Stimulated activated naive CD8-positive, alpha-beta T cell treated with anti-CD3 and anti-CD28 coated beads, Interleukin-15, Interleukin-2, amounts not matched to agents 100 U/mL and 50 U/mL, for 24 hours (primary cell): ENCODE measurements around the gene MAB21L4.

Experiments
- ATAC-seq: fragments of 150-1000 bp; cut with Tn5 transposase; one replicate; pipeline ENCODE4 v1.10.0; 2021
- DNase-seq: peaks from one replicate; pipeline ENCODE4 v3.0.0; 2021

The MAB21L4 gene

DNA sequence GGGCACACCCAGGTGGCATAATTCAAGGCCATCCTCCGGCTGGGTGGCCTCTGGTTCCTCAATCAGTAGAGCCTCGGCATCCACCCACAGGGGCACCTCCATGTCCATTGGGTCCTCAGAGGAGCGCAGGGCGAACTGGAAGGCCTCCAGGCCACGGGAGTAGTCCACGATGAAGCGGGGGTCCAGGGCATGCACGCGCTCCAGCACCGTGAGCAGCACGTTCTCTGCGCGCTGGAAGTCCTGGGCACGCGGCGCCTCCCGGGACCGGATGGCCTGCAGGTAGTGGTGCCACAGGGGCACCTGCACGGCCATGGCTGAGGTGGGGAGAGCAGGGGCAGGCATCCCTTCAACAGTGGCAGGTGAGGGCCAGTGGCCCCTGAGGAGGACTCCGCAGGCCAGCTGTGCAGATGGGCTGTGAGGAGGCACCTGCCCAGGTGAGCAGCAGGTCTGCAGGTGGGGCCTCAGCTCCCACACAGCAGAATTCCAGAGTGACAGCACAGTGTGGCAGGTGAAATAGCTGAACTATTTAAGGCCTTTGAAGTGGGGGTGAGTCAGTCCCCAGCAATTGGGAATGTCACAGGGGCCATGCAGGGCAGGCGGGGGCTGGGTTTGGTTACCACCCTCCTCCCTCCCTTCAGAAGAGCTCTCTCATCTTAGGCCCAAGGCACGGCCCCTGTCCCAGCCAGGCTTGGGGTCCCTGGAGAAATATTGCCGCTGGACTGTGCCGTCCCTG is at the start of gene MAB21L4:
TSS of gene MAB21L4 (minus strand) at position 501 of the 733 bp plus-strand sequence. CDS start at position 342, 159 bp downstream.
- no peak for ATAC-seq
- no peak for DNase-seq

DNA sequence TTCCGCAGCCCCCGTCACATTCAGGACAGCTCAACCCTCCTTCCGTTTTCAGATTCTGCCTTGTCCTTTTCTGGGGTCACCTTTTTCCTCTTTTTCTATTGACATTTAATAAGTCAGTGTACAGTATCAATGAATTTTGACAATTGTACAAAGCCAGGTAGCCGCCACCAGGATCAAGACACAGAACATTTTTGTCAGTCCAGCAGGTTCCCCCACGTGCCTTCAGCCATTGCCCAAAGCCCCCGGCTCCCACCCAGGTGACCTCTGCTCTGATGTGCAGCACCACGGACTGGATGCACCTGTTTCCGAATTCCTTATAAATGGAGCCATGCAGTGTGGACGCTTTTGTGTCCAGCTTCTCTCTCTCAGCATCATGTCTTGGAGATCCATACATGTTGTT is 40.1 kb upstream of the MAB21L4 start:
- ATAC-seq (peak; percentile 2), DNase-seq (no peak)

- ATAC-seq (no peak), DNase-seq (no peak)
Measured at GRCh38 chr2:240935103-240935876, 39.3 kb upstream of the MAB21L4 start.

- DNase-seq (no peak), ATAC-seq (no peak)
Measured at GRCh38 chr2:240934701-240935102, 38.7 kb upstream of the MAB21L4 start.

GRCh38 chr2:240933966-240934700 is 38.2 kb upstream of the MAB21L4 start:
- ATAC-seq = no peak
- DNase-seq = no peak

DNA sequence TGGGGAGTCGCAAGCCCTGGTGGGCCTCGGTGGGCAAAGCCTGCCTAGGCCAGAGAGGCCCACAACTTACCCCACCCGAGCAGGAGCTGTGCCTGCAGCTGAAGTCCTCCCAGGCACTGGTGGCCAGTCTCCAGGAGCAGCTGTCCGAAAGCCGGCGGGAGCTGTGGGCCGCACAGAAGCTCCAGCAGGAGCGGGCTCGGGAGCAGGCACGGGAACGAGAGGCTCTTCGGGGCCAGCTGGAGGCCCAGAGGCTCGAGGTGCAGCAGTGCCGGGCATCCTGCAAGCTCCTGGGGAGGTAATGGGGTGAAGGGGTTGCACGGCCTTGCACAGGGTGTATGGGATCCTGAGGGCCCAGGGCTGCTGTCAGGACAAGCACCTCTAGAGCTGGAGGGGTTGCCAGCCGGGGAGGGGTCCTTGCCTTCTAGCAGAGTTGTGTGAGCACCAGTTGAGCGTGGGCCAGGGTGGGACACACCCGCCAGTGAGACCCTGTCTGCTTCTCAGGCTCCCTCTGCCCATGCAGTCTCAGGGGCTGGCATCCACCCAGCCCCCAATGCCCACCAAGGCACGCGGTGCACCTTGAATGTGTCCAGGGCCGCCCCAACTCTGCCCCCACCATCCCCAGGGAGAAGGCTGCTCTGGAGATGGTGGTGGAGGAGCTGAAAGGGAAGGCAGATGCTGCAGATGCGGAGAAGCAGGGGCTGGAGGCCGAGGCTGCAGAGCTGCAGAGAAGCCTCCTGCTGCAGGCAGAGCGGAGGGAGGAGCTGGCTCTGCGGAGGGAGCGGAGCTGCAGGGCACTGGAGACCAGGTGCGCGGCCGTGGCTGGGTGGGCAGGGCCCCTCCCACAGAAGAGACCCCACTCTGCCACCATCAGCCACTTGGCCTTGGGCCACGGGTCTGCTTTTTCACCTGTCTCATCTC is 37.4 kb upstream of the MAB21L4 start:
- DNase-seq (no peak), ATAC-seq (no peak)

DNA sequence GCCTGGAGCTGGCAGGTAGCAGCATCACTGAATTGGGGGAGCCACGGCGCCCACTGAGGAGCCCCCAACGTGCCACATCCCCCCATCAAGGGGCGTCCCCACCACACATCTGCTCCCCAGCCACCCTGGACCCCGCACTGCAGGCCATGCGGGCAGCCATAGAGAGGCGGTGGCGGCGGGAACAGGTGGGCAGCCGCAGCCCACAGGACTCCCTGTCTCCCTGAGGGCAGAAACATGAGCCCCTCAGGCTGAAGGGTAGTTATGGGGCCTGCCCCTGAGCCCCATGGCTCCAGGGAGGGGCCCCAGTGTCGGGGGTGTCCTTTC is 36.7 kb upstream of the MAB21L4 start:
- DNase-seq (no peak), ATAC-seq (no peak)

GRCh38 chr2:240932001-240932723 is 36.2 kb upstream of the MAB21L4 start:
- ATAC-seq (no peak), DNase-seq (no peak)

GRCh38 chr2:240931319-240931949 is 35.5 kb upstream of the MAB21L4 start:
- no peak for DNase-seq
- ATAC-seq = no peak

DNA sequence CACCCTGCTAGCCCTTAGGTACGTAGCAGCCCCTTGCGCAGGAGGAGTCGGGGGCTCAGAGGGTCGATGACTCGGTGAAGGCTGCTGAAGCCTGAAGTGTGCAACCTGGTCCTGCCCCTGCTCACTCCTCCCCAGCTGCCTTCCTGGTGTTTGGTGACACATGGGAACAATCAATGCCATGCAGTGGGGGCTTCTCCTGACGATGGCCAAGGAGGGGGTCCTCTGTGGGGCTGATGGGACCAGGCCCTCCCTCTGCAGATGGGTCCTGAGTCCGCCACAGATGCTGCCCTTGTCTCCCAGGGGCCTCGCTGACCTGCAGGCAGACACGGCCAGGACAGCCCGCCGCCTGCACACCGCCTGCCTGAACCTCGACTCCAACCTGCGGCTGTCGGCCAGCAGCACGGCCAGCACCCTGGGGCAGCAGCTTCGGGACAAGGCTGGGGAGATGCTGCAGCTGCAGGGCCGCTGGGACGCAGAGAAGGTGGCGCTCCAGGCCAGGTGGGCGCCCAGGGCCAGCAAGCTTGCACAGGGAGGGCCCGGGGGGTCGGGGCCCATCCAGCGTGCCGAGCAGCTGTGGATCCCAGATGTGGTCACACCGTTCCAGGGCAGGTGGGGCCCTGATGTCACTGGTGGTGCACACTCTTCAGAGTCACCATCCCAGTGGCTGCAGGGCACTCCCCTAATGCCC is 34.8 kb upstream of the MAB21L4 start:
- DNase-seq = no peak

DNA sequence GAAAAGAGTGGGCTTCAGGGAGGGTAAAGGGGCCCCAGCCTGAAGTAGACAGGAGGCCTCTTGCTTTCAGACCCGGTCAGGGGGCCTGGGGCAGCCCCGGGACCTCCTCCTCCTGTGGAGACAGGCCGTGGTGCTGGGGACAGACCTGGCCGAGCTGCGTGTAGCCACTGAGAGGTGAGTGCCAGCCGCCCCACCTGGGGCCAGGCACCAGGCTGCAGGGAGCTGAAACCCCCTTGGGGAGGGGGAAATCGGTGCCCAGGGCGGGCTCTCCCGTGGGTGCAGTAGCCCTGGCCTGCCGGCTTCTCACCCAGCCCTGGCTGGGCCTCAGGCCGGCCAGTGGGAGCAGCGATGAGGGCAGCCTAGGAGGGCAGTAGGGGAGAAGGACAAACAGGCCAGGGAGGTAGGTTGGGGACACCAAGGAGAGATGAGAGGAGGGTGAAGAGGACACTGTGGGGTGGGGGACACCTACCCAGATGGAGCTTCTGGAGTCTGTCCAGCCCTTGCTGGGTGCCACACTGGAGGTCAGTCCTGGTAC is 34.2 kb upstream of the MAB21L4 start:
- no peak for ATAC-seq
- no peak for DNase-seq

More for the DNA sequence above, 34.8 kb upstream of the MAB21L4 start:
- no peak for ATAC-seq

- no peak for ATAC-seq
- DNase-seq = no peak
Measured at GRCh38 chr2:240929364-240930095, 33.6 kb upstream of the MAB21L4 start.

DNA sequence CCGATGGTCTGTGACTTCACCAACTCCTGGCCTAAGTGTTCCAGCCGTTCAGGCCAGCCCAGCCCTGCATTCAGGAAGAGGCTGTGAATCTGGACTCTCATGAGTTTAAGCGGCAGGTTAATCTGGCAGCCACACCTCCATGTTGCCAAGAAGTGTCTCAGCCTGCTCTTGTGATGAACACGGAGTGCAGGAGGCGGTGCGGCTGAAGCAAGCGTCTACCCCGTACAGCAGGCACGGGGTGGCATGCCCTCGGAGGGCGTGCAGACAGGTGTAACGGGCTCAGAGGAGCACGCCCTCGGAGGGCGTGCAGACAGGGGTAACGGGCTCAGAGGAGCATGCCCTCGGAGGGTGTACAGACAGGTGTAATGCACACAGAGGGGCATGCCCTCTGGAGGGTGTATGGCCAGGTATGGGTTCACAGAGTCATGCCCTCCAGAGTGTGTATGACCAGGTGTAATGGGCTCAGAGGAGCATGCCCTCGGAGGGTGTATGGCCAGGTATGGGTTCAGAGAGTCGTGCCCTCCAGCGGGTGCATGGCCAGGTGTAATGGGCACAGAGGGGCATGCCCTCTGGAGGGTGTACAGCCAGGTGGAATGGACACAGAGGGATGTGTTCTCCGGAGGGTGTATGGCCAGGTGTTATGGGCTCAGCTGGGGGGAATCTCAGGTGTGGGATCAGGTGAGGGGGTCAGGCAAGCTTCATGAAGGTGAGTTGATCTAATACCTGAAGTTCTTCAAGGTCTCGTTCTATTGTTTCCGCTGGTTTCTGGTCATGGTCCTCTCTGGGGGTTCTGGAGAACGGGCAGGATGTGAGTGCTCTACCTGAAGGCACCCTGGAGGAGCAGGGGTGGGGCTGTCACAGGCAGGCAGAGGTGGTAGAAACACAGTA is 32.8 kb upstream of the MAB21L4 start:
- DNase-seq (no peak), ATAC-seq (no peak)

GRCh38 chr2:240927390-240927781 is 31.4 kb upstream of the MAB21L4 start:
- DNase-seq = no peak
- ATAC-seq = no peak

DNA sequence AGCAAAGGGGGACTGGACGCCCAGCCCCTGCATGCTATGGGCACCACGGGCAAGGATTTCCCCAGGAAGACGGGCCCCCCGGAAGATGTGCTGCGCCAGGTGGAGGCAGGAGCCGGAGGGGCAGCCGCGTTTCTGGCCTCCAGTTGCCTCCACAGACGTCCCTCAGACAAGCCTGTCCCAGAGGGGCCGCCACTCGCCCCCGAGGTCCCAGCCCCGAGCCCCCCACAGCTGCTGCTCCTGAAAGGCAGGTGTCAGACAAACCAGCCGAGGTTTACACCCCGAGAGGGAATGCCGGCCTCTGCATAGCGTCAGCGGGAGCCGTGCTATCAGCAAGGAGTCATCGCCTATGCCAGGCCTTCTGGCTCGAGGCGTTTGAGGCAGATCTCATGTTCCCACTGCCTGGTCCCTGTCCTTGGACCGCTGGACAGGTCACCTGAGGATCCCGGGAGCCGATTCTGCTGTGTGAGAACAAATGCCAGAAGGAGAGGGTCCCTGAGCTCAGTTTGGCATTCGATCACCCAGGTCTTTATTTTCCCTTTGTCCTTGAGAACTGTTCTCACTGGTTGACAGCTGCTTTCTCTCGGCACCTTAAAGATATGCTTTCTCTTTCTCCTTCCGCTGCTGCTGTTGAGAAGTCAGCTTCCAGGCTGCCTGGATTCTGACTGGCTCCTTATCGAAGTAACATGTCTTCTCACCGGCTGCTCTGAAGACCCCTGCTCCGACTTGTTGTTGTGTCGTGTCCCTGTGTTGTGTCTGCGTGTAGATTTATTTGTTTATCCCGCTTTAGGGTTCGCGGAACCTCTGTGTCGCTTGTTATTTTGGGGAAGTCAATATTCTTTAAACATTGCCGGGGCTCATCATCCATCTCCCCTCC is 30.8 kb upstream of the MAB21L4 start:
- DNase-seq (peak; percentile 2), ATAC-seq (no peak)

DNA sequence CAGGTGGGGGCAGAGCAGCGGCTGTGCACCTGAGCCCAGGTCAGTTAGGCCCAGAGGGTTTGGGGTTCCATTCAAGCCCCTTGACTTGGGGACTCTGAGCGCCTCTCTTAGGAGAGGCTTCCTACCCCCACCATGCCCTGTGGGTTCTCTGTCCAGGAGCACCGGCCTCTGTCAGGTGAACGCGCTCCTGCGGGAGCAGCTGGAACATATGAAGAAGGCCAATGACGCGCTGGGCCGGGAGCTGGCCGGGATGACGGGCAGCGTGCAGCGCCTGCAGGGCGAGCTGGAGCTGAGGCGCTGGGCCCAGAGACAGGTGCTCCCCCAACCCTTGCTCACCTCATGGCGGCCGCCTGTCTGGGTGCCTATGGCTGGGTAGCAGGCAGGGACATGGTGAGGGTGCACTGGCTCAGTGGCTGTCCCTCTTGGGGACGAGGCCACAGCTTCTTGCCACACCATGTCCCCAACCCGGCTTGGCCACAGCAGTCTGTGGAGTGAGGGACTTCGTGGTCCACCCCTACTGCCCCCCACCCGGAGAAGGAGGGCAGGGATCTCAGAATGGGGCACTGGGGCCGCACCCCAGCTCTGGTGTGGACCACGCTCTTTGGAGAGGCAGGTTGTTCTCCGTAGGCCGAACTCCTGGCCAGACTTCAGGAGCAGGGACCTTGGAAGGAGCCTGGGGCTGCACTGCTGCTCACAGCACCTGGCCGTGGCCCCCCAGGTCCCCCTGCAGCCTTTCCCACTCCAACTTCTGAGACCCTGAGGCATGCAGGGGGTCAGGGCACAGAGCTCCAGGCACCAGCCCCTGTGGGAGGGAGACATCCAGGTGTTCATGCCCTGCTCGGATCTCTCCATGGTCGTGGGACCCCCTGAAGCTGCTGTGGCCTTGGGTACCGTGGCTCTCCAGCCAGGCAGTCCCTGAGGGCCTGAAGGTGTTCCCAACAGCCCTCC is 29.9 kb upstream of the MAB21L4 start:
- ATAC-seq = no peak

More for the DNA sequence above, 29.9 kb upstream of the MAB21L4 start:
- DNase-seq = peak; percentile 1
